ENCODE measurements around the gene CDIP1.

Gene CDIP1

DNA sequence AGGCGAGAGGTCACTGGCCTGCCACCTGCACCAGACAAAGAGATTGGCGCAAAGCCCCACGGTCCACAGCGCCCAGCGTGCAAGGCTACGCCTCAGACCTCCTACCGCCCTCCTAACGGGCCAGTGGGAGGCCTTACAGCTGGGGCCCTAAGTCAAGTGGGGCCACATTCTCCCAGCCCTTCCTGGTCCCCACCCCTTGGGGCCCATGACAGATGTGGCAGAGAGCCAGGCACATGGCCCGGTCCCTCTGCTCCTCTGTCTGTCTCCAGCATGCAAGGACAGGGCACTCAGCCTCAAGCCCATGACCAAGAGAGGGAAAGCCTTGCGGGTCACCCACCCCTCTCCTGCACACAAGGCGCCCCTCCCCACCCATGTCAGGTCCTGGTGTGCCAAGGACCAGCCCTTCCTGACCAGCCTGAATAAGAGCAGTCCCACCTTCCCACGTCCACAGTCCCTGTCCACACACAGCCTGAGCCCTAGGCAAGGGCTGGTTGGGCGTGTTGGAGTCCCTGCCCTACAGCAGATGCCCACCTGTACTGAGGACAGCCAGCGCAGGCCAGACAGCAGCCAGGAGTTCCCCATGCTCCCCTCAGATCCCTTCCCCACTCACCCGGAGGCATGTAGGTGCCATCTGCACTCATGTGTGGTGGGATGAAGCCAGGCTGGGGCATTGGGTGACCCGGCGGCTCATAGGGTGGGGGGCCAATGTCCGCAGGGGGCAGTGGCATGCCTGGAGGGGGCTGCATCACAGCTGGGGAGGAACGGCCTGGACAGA, 25.3 kb downstream of the CDIP1 start:
- no peak for DNase-seq

DNA sequence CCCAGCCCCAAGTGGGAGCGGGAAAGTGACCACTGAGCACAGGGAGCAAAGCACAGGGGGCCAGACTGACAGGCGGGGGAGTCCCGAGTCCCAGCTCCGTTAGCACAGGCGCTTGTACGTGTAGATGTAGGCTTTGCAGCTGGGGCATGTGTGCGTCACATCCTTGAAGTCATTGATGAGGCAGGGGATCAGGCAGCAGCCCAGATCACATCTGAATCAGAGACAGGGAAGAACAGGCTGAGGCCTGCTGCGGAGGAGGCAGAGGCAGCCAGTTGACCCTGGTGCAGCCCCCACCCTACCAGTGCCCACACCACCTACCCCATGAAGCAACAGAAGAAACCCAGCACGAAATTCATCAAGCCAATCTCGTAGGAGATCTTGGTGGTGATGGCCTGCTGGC, 26.1 kb downstream of the CDIP1 start:
- no peak for DNase-seq

DNA sequence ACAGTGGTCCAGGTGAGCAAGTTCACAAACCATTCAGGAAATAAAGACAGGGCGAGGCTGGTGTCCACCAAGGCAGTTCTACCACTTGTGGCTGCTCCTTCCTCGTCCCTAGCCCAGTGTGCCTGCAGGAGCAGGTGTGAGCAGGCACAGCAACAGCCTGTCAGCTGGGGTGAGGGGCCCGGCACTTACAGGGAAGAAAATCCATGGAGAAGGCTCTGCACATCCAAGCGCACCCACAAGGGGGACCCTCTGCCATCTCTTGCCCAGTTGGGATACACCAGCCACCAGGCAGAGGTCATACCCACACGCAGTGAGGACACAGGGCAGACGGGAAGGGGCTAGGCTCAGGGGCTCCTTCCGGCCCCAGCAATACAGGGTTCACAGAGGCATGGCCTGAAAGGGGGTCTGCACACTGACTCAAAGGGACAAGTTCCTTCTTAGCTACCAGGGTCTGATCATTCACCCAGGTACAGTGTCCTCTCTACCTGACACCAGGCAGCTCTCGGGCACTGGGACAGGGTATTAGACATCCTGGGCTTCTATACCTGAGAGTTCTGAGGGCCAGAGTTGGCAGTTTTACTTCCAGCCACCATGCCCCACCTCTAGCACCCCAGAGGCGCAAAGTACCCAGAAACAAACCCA, 27.0 kb downstream of the CDIP1 start:
- DNase-seq = no peak

DNA sequence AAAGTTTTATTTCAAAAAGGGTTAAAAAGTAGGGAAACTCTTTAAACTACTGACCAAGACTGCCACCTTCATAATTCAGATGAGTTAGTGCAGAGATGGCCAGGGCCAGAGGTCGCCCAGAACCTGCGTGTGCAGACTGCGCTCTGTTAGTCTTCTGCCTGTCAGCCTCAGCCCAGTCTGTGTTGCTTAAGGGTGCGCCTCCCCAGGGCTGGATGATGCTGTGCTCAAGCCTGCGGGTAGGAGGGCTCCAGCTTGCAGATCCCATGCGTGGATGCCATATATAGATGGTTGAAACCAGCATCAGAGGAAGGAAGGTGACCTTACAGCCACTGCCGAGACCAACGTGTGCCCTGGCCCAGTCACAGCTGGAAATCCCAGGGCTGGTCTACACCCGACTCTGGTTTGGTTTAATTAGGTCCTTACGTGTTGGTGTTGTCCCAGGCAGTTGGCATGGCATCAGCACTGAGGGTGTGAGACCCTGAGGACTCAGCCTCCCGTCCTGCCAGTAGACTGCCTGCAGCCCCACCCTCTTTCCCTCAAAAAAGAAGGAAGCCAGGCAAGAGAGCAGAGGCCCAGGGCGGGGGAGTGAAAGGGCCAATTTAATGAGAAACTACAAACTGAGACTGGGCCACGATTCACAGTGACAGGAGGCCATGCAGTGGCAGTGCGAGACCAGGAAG, 27.7 kb downstream of the CDIP1 start:
- DNase-seq = no peak

DNA sequence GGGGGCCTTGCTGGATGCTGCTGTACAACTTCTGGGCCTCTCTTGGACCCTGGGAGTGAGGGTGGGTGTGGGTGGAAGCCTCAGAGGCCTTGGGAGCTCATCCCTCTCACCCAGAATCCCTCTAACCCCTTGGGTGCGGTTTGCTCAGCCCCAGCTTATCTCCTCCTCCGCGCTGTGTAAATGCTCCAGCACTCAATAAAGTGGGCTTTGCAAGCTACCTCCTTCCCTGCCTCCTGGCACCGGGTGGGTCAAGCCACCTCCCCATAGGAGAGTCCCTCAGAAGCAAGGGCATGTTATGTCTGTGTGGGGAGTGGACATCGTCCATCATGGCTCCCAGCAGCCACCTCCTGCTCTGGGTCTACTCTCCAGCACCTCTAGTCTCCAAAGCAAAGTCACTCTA, 28.4 kb downstream of the CDIP1 start:
- no peak for DNase-seq

DNA sequence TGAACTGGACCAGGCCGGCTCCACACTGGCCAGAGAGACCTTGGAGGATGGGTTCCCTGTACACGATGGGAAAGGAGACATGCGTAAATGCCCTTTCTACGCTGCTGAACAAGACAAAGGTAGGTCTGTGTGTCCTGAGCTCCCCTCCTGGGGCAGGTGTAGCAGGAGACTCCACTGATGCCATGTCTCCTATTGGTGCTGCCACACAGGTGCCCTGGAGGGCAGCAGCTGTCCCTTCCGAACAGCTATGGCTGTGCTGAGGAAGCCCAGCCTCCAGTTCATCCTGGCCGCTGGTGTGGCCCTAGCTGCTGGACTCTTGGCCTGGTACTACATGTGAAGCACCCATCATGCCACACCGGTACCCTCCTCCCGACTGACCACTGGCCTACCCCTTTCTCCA, 29.2 kb downstream of the CDIP1 start:
- no peak for DNase-seq

DNA sequence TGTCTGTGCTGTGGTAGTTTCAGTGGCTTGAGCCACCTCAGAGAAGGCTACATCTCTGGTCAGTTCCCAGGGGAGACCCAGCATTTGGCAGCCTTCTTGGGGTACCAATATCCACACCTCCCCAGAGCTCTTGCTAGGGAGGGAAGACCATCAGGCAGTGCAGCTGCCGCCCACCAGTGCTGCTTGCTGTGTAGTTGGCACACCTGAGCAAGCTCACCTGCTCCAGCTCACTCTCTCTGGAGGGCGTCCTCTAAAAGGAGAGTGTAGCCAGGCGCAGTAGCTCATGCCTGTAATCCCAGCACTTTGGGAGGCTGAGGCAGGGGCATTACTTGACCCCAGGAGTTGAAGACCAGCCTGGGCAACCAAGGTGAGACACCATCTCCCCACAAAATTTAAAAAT, 29.8 kb downstream of the CDIP1 start:
- no peak for DNase-seq

DNA sequence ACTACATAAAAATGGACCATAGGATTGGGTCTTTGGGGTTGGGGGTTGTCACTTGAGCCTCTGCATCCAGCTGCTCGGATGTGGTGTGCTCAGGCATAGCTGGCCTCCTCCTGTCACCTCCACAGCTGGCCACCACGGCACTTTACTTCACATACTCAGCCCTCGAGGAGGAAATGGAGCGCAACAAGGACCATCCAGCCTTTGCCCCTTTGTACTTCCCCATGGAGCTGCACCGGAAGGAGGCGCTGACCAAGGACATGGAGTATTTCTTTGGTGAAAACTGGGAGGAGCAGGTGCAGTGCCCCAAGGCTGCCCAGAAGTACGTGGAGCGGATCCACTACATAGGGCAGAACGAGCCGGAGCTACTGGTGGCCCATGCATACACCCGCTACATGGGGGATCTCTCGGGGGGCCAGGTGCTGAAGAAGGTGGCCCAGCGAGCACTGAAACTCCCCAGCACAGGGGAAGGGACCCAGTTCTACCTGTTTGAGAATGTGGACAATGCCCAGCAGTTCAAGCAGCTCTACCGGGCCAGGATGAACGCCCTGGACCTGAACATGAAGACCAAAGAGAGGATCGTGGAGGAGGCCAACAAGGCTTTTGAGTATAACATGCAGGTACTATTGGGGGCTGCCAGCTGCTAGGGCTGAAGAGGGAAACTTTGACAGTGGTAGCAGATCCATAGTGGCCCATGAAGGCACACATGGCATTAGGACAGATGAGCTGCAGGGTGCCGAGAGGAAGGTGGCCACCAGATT, 30.8 kb downstream of the CDIP1 start:
- DNase-seq = no peak

DNA sequence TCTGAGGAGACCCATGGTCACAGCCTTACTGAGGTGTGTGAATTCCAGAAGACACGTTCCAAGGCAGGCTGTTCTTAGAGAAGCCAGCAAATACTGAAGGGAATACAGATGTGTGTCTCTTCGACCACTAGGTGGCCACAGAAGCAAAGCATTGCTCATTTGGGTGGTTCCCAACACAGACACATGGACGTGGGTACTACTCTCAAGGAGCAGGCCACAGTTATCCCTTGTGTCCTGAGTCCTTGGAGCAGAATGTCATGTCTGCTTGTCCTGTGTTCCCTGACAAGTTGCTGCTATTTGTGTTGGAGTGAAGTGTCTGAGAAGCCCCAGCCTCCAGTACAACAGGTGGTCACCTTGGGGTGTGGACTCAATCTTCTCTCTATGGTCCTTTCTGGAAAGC, 32.1 kb downstream of the CDIP1 start:
- no peak for DNase-seq

DNA sequence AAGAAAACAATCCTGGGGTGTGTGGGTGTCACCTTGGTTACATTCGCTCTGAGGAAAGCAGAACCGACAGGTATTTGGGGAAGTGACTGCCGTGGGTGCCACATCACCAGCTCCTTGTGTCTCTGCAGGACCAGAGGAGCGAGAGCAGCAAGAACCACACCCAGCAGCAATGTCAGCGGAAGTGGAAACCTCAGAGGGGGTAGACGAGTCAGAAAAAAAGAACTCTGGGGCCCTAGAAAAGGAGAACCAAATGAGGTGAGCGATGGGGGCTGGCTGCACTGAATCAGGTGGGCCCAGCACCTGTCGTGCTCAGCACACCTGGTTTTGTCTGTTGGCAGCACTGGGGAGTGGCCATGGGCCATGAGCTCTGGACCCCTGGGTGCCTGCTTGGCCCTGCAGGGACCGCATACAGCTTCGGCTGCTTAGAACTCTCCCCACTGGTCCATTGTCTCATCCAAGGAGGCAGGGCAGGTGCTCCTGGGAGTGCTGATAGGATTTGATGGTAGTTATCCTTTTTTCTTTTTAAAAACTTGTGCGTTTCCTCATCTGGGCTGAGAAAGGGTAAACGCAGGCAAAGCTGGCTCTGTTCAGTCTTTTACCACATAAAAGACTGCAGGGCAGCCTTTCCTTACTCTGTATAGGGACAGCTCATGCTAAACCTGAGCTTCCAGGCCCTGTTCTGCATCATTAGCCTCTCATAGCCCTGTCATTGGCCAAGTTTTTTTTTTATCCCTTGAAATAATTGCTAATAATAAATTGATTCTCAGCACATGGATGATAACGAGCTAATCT, 33.0 kb downstream of the CDIP1 start:
- no peak for DNase-seq

DNA sequence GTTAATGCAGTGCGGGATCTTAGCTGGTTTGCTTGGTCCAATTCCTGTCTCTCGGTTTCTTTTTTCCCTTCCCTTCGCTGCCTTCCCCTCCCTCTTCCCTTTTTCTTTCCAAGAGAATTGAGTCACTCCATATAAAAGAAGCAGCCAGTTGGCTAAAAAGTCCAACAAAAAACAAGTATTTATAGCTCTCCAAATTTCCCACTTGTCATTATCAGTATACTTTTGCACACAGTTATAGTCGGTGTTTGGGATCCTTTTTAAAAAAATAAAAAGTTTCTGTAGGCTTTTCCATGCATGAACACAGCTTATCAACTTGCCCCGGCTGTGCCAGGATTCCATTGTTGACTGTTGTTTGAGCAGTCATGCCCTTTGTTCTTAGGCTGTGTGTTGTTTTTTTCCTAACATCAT, 37.5 kb downstream of the CDIP1 start:
- DNase-seq = no peak

DNA sequence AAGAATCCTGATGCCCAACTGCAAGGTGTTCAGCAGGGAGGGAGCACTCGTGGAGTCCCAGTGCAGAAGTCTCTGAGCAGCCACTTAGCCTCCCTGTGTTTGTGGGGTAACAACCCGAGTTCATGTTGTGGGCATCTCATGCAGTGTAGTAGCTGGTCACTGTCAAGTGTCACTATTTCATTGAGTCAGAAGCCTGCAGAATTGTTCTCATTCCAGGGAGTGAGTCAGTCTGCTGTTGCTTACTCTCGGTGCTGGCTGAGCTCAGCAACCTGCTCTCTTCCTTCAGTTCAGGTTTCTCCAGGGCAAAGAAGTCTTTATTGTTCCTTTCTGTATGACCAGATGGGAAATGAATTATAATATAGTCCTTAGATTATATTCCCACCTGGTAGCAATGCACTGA, 38.3 kb downstream of the CDIP1 start:
- DNase-seq = no peak

DNA sequence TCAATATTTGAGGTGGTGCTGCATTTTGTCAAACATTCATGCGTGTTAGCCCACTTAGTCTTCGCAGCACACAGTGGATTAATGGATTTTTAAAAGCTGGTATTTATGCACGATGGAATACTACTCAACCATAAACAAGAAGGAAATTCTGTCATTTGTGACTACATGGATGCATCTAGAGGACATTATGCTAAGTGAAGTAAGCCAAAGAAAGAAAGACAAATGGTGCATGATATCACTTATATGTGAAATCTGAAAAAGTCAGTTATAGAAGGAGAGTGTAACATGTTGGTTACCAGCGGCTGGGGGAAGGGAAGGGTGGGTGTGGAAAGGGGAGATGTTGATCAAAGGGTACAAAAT, 39.4 kb downstream of the CDIP1 start:
- no peak for DNase-seq

DNA sequence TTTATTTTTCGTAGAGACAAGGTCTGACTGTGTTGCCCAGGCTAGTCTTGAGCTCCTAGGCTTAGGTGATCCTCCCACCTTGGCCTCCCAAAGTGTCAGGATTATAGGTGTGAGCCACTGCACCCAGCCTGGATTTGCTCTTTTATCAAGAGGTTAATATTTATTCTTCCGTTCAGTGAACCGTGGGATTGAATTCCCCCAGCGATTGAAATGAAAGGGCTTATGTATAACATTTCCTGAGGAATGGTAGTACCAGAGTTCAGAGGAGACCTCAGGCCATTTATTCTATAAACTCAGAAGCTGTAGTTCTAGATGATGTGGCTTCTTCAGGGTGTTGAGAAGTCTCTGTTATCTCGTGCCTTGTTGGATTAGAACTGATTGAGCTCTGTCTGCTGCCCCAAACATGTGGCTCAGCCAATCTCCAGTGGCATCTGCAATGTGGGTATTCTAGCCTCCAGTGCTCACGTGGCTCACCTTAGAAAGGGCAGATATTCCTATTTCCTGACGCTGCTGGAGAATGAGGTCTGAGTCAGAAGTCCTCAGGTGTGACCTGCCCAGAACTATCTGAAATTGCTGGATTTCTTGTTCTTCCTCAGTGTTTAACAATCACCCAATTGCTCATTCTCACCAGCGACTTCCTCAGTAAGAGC, 39.9 kb downstream of the CDIP1 start:
- no peak for DNase-seq

DNA sequence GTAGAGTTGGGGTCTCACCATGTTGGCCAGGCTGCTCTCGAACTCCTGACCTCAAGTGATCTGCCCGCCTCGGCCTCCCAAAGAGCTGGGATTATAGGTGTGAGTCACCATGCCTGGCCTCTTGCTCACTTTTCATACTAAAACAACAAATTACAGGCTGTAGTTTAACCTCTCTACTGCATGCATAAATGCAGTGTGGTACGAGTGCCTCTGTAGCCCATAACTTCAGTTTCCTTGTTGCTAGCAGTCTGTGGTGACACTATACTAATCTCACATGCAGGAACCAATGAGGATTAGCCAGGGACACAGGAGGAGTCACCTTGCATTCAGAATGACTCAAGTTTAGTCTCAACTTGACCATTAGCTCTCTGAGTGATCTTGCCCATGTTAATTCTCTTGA, 42.3 kb downstream of the CDIP1 start:
- no peak for DNase-seq

DNA sequence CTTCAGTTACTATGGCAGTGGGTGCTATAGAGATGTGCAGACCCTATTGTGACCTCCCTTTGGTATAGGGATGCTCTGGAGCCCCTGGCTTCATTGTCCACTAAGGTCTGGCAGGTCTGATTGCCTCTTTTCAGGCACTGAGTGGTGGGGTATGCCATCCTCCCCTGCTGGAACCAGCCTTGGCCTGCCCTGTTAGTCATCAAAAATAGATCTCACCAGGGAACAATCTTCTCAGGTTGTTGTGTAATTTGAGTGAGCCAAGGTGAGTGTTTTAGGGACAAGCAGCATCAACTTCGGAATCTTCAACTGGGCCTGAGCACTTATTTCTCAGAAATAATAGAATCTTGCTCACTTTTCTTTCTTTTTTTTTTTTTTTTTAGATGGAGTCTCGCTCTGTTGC, 42.8 kb downstream of the CDIP1 start:
- DNase-seq = no peak

DNA sequence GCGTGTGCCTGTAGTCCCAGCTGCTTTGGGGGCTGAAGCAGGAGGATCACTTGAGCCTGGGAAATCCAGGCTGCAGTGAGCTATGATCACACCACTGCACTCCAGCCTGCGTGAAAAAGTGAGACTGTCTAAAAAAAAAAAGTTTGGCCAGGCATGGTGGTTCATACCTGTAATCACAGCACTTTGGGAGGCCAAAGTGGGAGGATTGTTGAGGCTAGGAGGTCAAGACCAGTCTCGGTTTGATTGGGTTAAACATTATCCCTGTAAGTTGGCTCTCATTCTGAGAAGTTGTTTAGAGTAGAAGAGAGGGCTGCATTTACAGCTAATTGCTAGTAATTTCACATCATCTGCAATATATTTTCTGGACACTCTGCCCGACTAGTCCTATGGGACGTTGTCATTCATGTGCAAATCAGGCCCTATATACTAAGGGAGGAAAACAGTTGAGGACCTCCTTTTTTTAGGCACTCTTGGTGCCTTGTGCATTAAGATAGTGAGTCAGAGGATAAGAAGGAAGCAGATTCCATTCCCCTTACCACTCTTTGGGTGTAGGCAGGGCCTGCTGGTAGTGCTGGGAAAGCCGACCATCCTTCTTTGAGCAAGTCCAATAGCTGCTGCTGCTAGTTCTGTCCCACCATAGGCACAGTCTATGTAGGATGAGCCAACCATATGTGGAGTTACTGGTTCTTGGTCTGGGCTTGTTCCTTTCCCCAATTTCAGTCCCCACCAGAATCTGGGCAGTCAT, 43.7 kb downstream of the CDIP1 start:
- DNase-seq = no peak

DNA sequence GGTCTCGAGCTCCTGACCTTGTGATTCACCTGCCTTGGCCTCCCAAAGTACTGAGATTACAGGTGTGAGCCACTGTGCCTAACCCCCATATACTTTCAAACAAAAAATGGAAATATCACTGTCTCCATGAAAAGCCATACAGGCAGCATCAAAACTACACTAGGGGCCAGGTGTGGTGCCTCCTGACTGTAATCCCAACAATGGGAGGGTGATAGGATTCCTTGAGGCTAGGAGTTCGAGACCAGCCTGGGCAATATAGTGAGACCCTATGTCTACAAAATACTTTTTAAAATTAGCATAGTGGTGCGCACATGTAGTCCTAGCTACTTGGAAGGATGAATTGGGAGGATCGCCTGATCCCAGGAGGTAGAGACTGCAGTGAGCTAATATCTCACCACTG, 46.7 kb downstream of the CDIP1 start:
- DNase-seq = no peak

DNA sequence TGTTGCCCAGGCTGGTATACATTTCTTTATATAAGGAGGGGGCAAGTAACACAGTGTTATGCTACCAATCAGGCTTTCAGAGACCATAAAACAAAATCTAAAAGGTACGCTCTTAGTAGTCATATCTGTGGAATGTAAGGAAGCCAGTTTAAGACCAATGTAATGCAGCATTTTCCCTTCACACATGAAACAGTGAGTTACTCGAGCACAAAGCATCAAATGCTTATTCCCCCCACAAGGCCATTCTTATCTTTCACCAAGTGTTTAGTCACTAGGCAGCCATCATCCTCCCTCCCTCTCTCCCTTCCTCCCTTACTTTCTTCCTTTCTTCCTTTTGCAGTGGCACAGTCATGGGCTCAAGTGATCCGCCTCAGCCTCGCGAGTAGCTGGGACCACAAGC, 49.5 kb downstream of the CDIP1 start:
- DNase-seq = no peak

DNA sequence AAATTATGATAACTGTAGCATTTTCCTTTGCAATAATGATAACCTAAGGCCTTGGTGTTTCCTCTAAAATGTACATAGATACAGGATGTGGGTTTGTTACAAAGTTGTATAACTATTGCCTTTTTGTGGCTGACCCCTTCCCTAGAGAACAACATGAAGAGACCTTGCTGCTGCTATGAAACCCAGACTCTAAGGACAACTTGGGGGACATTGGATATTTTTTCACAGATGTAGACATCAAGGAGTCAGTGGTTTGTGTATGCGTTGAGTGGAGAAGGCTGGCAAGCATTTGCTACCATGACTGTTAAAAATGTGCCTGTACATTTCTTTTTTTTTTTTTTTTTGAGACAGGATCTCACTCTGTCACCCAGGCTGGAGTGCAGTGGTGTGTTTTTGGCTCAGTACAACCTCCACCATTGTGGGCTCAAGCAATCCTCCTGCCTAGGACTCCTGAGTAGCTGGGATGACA, 50.0 kb downstream of the CDIP1 start:
- DNase-seq = no peak

DNA sequence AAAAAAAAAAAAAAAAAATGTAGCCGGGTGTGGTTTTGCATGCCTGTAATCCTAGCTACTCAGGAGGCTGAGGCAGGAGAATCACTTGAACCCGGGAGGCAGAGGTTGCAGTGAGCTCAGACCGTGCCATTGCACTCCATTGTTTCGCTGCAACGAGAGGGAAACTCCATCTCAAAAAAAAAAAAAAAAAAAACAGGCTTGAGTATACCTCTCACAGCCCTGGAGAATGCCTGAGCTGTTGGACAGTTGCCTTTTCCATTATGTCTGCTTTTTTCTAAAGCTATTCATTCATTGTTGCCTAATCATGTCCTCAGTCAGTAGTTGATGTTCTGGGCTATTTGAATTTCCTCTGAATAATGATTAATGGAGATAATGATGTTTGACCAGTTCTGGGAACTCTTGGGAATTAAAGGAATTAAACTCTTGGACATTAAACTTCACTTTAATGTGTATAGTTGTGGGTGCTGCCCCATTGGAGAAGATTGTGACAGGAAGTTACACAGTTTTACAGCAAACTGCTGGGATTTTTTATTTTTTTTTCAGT, 50.5 kb downstream of the CDIP1 start:
- no peak for DNase-seq

All from NCI-H1436 treated with DMSO at 0.1 percent for 48 hours (cell line).